Kidney tubule cell (primary cell): ENCODE results near the gene ZNF385B.
"Not testable (repeated sequence)": the region's sequence is repeated elsewhere in the genome, so short reads cannot be mapped to it uniquely, and the experiment has no call there.

ENCODE experiments used
- DNase-seq: peaks from one replicate; pipeline ENCODE4 v3.0.0-alpha.2; 2018; ENCODE audit warnings: low spot score

The ZNF385B gene

DNA sequence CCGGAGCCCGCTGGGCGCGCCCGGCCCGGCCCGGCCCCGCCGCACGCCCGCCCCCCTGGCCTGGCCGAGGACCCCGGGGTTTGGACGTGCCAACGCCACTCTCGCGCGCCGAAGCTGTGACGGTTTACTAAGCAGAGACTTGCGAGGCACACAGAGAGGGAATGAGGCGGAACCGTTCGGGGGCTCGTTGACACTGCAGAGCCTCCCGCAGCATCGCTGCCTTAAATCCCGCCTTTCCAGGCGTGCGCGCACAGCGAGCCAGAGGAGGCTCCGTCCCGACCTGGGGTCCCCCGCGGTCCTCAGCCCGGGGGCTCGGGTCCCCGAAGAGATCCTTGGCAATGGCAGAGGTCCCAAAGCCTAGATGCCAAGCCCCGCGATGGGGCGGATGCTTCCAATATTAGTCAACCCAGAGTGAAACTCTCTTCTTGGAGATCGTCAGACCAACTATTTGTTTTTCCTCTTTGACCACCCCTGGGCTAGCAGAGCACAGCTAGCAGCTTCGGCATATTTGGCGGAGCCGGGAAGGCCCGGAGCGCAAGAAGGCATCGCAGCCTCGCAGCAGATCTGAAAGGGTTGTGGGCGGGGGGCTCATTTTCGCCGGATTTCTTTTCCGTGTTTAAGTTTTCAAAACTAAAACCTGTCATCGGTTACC is at the start of gene ZNF385B:
ZNF385B (minus strand) TSS at position 197 of the 652 bp plus-strand sequence.
- peak; percentile 21 for DNase-seq

DNA sequence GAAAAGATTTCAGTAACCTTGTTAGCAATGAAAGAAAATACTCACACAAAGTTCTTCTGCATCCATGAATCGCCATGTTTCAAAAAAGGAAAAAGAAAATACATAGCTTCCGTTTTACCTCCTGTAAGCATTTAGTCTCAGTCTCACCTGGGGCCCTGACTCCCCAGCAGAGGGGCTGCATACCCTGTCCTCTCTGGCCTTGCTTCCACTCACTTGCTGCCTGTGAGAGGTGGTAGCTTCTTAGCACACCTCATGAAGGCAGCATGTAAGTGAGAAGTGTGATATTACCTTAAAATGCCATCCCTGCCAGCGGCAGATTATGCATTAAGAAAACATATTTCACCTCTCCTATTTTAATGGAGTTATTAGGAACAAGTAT is 49.3 kb upstream of the ZNF385B start:
- no peak for DNase-seq

DNA sequence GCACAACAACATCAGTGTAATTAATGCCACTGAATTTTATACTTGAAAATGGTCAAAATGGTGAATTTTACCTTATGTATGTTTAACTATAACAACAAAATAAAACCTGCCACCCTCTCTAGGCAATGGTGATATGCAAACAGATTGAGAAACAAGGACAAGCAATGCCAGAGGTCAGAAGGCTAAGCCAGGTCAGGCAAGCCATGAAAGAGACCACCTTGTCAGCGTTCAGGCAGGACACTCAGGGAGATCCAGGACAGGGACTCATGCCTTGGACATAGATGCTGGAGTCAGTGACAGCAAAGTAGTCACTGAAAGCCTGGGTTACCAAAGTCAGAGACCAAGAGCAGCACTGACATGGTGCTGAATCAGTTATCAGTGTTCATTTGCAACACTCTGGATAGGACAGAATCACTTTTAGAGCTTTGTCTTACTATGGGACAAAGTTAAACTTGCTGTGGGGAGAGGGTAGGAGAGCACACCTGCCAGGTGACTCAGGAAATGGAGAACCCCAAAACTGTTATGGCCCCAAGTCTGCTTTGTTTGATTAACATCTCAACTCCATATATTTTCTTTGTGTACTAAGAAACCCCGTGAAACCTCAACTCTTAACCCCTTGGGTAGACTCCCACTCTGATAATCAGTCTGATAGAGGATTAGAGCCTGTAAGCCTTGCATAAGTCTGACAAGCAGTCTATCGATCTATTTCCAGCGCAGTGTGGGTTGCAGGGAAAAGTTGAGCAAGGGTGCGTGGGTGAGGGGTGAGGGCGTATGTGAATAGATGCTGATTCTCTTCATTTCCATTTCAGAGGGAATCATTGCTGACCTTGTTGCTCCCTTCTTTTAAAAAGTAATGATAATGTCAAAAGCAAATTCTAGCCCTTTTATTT is 48.7 kb upstream of the ZNF385B start:
- no peak for DNase-seq

DNA sequence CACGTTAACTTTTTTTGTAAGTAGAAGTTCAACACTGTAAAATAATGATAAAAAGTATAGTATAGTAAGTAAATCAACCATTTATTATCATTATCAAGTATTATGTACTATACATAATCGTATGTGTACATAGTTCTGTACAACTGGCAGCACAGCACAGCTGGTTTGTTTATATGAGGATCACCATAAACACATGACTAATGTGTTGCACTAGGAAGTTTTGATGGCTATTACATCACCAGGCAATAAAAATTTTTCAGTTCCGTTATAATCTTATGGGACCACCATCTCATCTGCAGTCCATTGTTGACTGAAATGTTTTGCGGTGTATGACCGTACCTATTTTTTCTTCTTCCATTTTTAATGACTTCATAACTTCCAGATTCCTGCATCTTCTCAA is 39.2 kb upstream of the ZNF385B start:
- DNase-seq: no peak

DNA sequence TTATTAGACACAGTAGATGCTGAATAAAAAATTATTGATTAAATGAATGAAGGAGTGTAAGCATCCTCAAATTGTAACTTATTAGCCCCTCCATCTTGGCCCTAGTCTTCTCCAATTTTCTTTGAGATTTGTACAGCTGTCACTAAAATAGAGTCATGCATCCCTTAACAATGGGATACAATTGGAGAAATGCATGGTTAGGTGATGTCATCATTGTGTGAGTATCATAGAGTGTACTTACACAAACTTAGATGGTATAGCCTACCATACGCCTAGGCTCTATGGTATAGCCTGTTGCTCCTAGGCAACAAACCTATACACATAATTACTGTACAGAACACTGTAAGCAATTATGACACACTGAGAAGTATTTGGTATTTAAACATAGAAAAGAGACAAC is 38.3 kb upstream of the ZNF385B start:
- DNase-seq: no peak

DNA sequence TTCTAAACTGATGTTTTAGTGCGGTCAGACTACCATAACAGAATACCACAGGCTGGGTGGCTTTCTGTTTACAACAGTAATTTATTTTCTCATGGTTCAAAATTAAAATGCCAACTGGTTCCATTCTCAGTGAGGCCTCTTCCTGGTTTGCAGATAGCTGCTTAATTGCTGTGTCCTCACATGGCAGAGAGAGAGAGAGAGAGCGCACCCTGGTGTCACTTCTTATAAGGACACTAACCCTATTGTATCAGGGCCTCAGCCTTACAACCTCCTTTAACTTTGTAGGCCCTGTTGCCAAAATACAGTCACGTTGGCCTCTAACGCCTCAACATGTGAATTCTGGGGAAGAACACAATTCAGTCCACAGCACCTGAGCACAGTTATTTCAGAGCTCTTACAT is 37.5 kb upstream of the ZNF385B start:
- DNase-seq: peak; percentile 53

DNA sequence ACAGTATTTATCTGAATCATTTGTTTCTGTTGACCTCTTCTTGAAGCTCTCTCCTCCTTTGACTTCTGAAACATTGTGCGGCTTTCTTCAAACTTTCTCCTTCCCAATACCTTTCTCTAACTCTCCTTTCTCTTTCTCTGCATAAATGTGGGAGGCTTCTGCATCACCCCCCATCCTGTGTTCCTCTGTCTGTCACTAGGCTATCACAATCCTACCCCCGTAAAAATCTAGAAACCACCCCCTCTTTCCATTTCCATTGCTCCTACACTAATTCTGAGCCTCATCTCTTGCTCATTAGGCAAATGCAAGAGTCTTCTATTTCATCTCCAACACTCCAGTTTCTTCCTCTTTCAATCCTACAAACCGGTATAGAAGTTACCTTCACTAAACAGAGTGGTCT is 32.2 kb upstream of the ZNF385B start:
- no peak for DNase-seq

DNA sequence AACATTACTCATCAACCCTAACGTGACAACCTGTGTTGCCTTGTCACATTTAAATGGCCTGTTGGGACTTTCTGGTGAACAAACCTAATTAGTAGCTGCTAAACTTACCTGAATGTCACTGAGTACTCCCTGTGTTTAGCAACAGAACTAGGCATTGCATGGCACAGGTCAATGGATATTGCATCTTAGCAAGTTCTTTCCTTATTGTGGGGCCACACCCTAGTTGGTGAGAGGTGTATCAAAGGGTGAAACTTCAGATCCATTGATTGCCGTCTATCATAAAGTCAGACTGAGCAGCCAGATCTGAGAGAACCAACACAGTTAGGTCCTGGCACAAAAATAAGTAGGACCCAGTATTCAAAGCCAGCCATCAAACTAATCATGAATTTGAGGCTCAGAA is 29.8 kb upstream of the ZNF385B start:
- no peak for DNase-seq

DNA sequence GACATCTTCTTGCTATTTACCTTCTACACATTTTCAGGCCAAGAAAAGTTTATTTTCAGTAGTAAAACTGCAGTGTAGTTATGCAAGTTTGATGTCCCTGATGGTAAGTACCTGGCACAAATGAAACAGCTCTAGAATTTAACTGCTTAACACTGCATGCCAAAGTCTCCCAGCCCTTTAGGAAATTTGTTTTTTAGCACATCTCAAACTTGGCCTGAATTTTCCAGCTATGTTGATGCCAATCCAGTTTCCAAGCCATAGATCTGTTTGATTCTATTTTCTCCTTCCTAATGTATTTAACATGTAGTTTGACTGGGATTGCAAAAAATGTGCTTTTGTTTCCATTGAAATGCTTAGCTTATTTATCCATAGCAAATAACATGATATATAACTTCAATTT is 29.3 kb upstream of the ZNF385B start:
- no peak for DNase-seq

DNA sequence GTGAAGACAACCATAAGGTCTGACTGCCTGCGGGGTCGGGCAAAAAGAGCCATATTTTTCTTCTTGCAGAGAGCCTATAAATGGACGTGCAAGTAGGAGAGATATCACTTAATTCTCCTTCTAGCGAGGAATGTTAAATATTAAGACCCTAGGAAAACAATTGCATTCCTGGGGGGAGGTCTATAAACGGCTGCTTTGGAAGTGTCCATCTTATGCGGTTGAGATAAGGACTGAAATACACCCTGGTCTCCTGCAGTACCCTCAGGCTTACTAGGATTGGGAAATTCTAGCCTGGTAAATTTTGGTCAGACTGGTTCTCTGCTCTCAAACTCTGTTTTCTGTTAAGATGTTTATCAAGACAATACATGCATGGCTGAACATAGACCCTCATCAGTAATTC is 27.2 kb upstream of the ZNF385B start:
- not testable (repeated sequence) for DNase-seq

DNA sequence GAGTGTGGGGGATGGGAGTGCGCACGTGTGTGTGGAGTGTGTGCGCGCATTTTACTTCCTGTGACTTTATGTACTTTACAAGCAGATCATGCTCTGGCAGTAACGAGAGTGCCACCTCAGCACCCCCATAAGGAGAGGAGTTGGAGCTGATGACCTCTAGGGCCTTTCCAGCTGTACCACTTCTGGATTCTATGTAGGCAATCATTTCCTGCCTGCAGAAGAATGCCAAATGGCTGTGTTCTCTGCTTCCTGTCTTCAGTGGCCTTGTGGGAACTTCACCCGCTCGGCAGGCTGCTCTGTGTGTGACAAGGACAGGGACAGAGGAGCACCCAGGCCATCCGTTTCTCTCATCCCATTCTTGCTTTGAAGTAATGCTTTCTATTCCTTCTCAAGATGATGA is 22.8 kb upstream of the ZNF385B start:
- DNase-seq: no peak

DNA sequence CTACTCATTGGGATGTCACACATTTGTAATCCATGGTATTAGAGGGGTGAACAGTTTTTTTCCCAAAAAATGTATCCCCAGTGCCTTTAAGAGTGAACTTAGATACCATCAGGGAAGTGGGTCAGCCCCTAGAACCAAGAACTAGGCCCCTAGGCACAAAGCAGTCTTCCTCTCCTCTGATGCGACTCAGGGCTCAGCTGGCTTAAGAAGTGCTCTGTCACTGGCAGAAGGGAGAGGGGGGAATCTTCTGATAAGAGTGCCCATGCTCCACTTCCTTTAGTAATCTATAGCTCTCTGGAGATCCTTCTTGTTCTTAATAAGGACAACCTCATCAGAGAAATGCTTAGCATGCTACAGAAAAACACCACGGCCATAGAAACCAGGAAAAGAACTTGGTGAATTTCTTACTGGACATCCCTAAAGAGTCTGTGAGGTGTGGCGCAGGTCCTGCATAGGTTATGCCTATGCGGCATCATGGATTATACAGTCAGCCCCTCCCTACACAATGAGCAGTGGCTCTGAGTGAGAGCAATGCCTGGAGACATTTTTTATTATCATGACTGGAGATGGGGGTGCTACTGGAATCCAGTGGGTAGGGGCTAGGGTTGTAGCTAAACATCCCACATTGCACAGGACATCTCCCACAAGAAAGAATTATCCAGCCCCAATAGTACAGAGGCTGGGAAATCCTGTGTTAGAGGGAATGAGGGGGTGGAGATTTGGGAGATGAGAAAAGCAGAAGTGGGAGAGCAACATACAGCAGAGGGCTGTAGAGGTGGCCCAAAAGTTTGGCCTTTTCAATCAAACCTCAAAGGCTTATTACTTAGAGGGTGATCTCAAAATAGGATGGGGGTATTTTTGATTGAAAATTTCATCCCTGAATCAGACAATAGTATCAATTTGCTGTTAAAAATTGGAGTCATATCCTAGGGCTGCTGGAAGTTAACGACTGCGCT is 21.7 kb upstream of the ZNF385B start:
- no peak for DNase-seq

DNA sequence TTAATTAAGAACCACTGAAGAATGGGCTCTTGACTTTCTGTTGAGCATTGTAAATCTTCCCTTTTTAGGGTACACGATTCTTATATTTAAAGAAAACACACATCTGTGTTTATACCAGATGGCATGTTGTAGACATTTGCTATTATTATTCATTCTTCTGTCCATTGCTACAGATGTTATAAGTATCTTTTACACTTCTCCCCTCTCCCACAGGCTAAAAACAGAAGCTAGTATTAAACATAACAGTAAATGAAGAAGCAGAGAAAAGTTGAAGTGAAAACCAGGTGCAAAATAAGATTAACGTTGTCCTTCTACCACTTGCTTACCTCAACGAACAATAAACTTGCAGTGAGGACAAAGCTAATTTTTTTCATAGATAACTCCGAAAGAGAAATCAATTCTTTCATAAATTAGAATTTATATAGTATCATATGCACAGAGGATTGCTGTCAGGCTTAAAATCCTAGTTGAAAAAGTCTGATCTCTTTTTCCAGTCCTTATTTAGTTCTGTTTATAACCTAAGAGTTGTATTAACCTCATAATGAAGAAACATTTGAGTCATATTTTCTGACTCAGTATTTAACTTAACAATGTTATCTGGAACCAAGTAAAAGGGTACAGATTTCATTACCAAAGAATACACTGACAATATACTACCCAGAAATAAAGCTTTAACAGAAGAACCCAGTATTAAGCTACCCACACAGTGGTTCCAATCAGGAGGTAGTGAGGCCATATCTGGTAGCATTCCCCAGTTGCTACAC is 16.4 kb upstream of the ZNF385B start:
- no peak for DNase-seq

DNA sequence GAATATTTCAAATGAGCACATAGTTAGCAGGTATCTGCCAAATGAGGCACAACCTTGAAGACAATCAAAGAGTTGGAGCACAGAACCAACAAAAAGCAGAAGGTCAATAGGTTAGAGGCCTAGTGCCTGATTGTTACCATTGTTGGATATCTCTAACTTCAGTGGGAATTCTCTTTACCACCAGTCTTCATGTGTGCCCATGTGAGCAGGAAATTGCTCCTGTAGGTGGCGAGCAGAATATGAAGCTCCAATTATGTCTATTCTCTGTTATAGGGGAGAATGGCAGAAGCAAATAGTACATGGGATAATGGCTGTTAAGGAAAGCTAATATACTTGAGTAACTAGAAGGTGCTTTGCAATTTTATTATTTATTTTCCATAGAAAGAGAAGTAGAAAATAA is 14.9 kb upstream of the ZNF385B start:
- no peak for DNase-seq

DNA sequence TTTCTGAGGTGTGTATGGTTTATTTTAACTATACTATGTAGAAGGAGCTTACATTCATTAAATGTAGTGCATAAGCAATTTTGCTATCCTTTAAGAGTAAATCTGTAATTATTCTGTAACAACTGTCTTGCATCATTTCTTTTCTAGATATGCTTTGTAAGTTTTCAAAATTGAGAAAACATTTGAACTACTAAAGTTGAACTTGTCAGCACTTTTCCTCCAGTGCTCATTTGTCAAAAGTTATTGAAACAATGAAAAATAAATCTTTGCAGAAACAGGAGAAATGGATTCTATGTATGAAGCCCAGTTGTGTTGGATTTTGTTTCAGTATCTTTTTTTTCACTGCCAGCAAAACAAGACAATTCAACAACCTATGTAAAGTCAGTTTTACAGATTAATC is 14.5 kb upstream of the ZNF385B start:
- no peak for DNase-seq

DNA sequence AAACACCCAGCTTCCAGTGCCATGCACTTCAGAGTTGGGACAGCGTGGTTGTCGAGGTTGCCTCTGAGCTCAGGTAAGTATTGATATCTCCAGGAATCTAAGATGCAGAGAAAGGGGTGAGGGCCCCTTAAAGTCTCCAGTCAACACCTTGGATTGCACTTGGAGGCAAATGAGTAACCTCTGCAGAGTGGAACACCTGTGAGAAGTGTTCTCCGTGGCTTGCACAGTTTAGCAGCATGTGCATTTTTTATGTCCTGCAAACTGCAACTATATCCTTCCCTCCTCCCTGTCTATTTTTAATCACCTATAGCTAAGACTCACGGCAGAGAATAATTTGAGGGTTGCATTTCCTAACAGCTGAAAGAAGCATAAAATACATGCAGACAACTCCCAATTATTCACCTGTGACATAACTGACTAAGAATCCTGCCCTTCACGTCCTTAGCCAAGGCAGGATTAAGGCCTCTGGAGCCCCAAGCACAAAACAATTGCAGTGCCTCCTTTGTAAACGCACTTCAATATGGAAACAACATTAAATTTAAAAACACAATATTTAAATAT is 1.6 kb upstream of the ZNF385B start:
- DNase-seq: no peak

DNA sequence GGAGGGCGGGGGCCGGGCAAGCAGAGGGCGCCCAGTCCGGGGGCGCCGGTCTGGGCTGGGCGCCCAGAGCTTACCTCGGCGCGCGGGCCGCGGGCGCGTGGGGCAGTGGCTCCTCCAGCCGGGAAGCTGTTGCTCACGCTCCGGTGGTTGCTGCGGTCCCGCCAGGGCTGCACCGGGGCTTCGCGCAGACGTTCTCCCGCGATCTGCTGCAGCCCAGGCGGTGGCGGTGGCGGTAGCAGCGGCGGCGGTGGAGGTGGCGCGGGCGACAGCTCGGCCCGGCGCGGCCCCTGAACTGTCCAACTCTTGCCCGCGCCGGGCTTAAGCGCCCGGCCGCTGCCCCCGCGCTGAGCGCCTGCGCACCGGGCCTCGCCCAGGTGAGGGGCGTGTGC is 391 bp downstream of the ZNF385B start:
- peak; percentile 36 for DNase-seq

DNA sequence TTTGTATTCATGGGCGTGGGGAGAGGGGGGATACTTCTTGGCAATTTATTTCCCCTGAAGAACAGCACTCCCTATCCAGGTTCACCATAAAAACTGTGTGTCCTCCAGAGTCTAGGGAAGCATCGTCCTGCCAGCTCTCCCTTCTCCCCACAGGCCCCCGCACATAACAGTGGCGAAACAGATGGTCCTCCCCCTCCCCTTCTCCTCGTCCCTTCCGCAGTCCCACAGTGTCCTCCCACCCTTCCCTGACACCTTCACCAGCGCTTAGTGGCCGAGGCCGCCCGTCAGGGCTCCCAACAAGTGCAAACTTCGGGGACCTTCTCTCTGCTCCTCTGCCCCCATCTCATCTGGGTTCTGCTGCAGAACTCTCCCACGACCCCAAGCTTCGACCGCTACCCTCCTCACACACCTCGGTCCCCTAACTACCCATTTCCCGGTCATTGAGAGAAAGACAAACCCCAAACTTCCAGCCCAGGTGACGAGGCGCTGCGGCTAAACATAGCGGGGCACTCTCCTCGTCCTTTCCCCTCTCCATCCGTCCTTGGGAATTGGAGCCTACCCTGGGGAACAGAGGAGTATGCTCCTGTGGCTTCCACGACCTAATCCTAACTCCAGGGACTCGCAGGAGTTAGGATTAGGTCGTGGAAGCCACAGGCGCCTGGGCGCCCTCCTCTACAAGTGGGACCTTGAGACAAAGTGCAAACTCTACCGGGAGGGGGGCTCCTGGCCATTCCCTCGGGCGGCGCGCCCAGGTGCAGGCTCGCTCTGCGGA is 971 bp downstream of the ZNF385B start:
- DNase-seq: no peak

DNA sequence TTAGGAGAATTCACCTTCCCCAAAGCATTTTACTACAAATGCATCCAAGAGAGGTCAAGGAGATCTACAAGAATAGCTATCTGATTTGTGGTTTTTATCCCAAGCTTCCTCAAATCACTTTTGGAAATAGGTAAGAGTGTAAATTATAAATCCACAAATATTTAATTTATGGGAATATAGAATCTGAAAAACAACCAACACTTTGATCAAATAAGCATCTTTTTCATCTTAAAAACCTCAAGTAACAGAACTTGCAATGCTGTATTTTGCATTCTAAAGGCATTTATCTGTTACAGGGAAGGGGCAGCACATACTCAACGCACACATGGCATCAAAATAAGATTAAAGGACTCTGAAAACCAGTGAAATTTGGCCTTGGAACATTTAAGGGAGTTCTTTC is 1.9 kb downstream of the ZNF385B start:
- no peak for DNase-seq

DNA sequence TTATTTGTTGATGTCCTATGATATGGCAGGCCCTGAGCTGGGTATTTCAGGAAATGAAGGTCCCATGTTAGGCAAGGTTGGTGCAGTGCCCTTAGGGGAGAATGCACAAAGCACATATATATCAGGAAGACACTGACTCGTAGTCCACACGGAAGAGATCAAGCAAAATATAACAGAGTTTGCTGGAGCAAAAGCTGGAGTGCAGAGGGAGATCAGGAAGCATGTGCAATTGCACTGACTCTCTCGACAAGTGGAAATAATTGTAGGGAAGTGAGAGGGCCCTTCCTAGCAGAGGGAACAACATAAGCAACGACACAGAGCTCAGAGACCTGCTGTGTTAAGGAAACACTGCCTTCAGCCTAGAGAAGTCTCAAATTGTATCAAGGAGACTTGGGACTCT is 4.2 kb downstream of the ZNF385B start:
- DNase-seq: no peak

DNA sequence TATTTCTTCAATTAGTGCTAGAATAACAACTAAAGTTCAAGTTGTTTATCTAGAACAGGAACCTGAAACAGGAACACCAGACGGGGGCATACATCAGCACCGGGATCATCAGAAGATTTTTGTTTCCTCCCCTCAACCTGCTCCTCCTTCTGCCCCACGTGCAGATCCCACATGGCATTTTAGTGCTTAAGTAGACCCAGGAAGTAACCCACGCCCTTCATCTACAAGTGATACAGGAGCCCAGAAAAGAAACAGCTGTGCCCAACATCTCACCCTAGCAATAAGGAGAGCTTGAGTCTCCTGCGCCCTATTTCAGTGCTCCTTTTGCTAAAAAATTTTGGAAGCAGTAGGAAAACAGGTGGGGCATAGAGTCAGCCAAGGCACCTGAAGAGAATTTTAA is 5.2 kb downstream of the ZNF385B start:
- no peak for DNase-seq
